Measurements from ENCODE around the gene OGT.
"Not testable (repeated sequence)": the region's sequence is repeated elsewhere in the genome, so short reads cannot be mapped to it uniquely, and the experiment has no call there.

Gene OGT

DNA sequence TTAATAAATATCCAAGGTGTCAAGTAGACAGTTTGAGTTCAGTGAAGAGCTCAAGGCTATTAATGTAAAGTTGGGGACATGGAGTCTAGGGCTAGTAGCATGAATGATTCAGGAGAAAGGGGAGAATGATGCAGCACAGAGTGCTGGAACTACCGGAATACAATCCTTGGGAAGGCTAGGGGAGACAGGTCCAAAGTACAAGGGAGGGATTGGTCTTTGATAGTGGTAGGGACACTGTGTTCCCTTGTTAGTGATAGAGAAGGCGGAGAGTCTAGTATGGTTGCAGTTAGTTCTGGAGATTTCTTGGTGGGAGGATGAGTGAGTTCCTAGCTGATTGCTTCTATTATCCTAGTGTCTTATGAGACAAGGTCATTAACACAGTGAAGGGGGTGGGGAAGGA lies 54.0 kb downstream of the OGT start:
- DNase-seq (ENCODE audit: low spot score): peak; percentile 77

DNA sequence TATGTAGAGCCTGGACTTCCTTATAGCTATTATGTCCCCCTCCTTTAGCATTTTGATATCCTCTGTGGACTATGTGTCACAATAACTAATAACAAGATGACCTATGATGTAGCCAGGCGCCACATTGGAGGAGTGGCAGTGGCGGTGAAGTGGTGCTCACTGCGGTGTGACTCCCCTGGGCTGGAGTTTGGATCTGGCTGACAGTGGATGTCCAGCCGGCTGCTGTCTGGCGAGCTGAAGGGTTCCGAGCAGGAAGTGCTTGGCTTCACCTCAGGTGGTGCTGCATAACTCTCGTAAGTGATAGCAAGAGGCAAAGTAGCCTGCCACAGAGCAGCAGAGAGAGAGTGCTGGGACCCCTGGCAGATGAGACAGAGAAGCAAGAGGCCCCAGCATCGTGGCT lies 60.3 kb downstream of the OGT start:
- not testable (repeated sequence) for DNase-seq (ENCODE audit: low spot score)

DNA sequence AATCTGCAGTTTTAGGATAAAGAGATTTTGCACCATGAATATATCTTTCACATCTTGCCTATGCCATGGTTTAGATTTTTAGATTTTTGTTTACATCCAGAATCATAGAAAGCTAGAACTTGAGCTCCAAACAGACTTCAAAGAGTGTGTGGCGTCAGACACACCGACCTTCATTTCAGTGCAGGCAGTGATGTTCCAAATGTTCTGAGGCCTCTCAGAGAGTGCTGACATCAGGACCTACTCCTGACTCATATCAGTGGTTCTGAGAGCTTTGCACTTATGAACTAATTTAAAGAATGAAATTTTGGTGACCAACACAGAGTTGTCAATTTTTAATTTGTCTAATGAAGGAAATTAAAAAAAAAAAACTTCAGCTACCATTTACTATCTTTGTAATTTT lies 67.1 kb downstream of the OGT start:
- DNase-seq (ENCODE audit: low spot score): no peak

DNA sequence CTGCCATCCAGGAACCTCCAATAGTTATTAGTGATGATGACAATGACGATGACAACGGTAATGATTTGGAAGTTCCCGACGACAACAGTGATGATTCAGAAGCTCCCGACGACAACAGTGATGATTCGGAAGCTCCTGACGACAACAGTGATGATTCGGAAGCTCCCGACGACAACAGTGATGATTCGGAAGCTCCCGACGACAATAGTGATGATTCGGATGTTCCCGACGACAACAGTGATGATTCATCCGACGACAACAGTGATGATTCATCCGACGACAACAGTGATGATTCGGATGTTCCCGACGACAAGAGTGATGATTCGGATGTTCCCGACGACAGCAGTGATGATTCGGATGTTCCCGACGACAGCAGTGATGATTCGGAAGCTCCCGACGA lies 70.7 kb downstream of the OGT start:
- no peak for DNase-seq (ENCODE audit: low spot score)

DNA sequence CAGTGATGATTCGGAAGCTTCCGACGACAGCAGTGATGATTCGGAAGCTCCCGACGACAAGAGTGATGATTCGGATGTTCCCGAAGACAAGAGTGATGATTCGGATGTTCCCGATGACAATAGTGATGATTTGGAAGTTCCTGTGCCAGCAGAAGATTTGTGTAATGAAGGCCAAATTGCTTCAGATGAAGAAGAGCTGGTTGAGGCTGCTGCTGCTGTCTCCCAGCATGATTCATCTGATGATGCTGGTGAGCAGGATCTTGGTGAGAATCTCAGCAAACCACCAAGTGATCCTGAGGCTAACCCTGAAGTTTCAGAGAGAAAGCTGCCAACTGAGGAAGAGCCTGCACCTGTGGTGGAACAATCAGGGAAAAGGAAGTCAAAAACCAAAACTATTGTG lies 71.2 kb downstream of the OGT start:
- no peak for DNase-seq (ENCODE audit: low spot score)

DNA sequence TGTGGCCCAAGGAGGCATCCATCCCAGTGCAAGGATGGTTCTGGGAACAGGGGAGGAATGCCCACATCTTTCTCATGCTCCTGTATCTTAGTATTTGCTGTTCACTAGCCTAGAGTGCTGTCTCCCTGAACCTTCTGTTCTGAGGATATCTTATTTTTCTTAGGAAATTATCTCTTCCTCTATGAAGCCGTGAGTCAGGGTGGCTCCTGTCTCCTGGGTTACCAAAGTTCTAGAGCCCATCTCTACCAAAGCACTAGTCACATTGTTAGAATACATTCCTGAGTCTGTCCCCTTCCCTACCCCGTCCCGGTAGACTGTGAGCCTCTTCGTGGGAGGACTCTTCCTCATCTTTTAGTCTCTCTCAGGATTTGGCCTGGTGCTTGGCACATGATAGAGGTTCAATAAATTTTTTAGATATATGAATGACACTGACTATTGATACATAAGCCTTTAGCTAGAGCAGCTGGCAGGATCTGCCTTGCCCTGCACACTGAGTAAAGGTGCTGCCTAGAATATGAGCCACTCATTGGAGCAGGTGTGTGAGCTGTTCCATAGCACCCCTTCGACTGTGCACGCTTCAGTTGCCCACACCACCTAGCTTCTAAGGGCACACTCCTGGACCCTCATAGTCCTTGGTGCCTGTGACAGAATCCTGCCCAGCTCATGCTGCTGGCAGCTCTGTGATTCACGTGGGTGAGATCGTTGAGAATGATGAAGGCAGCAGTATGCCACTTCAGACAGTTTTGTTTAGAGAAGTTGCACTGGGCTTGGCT lies 72.1 kb downstream of the OGT start:
- no peak for DNase-seq (ENCODE audit: low spot score)

DNA sequence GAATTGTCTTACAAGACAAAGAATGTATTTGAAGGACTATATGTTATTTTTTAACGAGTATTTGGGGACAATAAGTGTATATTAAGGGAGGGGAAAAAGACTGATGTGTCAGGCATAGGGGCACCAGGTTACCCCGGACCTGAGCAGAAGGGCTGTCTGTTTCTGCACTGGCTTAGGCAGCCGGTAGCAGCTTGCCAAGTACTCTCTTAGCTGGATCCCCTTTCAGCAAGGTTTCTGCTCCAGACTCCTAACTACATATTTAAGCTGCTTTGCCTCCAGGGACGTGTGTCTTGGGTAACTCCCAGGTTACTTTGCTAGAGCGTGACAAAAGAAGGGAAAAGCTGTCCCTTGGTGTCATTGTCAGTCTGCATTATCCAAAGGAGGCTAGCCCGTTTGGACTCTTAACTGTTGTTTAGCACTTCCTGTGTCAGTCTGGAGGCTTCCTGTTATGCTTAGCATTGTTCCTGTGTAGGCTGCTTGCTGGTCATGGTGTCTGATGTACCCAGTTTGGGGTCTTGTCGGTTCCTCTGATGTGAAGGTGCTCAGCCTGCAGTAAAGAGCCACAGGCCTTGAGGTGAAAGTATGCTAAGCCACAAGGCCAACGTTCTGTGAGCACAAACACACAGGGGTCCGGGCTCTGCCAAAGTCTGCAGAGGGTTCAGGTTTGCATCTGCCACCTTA lies 73.8 kb downstream of the OGT start:
- DNase-seq (ENCODE audit: low spot score): no peak

DNA sequence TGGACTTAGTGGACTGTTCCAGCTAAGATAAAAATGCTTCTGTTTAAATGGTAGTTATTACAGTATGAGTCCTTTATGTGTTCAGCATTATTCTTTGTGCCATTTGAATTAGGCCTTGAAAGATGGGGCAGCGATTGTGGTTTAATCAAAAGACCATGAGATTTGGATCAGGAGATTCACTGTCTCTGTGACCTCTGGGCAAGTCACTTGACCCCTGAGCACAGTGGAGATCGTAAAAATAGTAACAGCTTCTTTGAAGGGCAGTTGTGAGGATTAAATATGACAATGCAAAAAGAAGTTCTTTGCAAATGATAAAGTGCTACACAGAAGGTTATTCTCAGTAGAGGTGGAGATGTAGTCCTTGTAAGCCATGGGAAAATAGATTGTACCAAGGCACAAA lies 74.6 kb downstream of the OGT start:
- DNase-seq (ENCODE audit: low spot score): no peak

DNA sequence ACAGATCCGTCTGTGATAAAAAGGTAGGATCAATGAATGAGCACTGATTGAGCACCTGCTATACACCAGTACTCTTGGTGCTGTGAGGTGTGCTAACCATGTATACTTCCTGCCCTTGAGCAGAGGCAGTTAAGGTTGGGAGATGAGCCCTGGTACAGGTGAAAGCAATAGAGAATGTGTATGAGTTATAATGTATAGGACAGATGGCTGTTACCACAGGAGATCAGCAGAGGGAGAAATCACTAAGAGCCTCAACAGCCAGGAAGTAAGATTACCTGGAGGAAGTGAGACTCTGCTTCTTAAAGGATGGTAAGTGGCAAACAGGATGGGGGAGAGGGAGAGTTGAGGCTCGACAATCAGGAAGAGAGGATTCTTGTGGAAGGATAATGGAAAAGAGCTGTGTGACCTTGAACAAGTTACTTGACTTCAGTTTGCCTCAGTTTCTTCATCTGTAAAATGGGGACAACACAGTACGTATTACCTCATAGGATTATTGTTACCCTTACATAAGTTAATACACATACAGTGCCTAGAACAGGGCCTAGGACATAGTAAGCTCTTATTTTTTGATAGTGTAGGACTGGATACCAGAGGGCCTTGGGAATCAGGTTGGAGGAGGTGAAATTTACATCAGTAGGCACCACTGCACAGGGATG lies 76.3 kb downstream of the OGT start:
- no peak for DNase-seq (ENCODE audit: low spot score)

DNA sequence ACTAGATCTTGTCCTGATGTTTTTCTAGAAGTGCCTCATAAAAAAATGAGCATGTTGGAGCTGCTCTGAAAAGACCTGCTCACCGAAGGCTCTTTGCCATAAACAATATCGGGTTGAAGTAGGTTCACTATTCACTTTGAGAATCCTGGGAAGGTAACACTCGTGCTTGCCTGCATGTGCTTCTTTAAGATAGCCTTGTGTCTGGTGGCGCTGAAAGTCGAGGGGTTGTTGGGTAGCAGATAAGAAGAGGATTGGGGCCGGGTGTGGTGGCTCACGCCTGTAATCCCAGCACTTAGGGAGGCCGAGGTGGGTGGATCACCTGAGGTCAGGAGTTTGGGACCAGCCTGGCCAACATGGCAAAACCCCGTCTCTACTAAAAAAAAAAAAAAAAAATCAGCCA lies 78.8 kb downstream of the OGT start:
- not testable (repeated sequence) for DNase-seq (ENCODE audit: low spot score)

DNA sequence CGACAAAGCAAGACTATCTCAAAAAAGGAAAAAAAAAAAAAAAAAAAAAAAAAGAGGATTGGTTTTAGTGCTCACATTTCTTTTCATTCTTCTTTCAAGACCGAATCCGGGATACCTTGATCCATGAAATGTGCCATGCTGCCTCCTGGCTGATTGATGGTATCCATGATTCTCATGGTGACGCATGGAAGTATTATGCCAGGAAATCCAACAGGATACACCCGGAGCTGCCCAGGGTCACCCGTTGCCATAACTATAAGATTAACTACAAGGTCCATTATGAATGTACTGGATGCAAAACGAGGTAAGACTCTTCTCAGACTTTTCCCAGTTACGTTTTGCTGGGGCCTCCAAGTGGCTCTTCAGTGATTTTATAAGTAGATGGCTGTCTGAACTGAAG lies 79.4 kb downstream of the OGT start:
- DNase-seq (ENCODE audit: low spot score): no peak

DNA sequence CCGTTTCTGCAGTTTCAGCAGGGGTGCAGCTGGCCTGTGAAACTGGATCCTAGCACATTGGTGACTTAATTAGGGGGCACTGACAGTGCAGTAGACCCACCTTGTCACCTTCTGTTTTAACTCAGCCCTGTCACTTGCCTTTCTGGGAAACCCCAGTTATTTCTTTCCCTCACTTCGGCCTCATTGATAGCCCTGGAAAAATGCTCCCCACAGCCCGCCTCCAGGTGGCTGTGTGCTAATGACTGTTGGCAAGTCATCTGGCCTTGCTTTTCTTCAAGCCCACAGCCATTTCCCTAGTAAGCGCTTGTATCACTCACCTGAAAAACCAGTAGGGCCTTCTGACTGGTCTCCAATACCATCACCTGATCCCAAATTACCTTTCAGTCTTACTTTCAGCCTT lies 82.2 kb downstream of the OGT start:
- DNase-seq (ENCODE audit: low spot score): no peak

DNA sequence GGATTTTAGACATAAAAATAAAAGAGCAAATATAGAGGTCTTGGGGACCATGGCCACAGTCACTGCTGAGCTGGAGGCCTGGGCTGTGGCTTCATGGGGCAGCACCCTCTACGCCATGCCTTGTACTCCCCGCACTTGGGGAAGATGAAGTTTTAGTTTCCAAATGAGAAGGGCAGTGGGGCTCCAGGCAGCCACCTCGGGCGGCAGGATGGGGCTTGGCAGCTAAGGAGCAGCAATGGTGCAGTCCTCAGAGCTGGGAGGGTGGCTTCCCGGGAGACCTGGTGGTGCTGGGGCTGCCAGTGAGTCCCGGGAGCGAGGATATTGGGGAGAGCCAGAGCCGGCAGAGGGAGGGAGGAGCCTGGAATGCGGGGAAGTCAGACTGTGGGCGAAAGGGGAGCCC lies 83.0 kb downstream of the OGT start:
- DNase-seq (ENCODE audit: low spot score): no peak

DNA sequence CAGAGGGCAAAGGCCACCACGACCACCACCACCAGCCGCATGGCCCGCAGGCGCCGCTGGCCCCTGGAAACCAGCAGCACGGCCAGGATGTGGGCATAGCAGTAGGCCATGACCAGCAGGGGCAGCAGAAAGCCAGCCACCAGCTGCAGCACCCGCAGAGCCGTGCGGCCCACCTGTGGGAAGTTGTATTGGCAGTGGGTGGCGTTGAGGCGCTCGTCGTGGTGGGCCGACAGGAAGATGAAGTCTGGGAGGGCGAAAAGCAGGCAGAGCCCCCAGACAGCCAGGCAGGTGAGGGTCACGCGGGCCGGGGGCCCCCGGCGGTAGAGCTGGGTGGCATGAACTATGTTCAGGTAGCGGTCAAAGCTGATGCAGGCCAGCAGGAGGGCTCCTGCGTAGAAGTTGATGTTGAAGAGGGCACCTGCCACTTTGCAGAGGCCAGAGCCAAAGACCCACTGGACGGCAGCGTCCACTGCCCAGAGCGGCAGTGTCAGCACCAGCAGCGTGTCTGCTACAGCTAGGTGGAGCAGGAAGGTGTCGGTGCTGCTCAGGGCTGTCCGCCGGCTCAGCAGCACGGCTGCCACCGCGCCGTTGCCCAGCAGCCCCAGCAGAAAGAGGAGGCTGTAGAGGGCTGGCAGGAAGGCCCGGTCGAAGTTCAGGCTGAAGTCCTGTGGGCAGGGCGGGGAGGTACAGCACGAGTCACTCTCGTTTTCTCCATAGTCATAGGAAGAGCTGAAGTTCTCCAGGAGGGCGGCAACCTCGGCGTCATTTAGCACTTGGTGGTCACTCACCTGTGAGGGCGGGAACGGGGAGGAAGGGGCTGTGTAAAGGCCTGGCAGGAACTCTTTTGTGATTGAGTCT lies 84.0 kb downstream of the OGT start:
- no peak for DNase-seq (ENCODE audit: low spot score)

DNA sequence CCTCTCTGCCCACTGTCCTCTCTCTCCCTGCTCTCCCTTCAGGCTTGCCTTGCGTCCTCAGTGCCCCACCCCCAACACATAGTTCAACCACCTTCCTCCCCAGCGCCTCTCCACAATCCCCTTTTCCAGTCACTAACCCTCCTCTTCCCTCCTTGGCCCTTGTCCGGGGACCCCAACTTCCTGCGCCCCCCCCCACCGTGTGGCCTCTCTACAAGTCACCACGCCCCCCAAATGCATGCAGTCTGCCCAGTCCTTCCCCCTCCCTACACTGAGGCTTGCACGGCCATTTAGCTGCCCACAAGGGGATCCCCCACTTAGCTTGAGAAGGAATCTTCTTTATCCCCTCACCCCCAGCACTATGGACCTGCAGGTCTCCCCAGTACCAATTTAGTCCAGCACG lies 84.8 kb downstream of the OGT start:
- DNase-seq (ENCODE audit: low spot score): no peak

DNA sequence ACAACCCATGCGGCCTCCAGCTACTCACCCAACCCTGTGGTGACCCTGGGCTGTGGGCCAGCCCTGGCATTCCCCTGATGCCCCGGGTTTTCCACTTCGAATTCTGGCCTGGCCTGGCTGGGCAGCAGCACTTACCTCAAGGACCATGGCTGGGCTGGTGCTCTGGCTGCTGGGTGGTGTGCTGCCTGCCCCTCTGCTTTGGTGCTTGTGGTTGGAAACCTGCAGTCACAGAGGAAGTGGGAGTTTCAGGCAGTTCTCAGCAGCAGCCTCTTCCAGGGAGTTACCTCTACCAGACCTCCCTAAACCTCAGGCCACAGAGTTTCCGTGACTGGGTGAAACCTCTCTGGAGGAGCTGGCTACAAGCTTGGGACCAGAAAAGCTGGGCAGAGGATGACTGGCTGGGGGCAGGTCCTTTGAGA lies 85.4 kb downstream of the OGT start, which contains the start of gene CXCR3:
Gene CXCR3 (minus strand): TSS at position 209 of the 419 bp plus-strand sequence. CDS start 62 bp downstream, at position 147.
- DNase-seq (ENCODE audit: low spot score): no peak

DNA sequence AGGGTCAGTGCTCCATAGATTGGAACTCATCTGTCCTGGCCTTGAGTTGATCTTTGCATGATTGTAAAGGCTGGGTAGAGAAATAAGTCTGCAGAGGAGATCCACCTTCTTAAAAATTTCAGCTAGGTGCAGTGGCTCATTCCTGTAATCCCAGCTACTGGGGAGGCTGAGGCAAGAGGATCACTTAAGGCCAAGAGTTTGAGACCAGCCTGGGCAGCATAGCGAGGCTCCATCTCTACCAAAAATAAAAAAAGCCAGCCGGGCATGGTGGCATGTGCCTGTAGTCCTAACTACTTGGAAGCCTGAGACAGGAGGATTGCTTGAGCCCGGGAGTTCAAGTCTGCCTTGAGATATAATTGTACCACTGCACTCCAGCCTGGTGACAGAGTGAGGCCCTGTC lies 85.9 kb downstream of the OGT start:
- DNase-seq (ENCODE audit: low spot score): no peak

DNA sequence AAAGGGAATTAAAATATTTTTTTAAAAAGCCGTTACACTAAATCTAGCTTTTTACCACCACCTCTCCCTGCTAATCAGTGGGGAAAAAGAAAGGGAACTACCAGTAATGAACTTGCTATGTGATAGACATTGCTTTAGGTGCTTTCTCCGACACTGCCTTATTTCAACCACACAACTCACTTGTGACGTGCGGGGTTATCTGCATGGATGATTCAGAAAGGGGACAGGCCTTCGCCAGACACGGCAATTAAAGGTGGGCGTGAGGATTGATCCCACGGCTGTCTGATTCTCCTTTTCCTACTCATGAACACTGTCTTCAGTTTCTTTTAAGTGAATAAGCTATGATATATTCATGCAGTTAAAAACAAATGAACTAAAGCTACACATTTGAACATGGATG lies 86.3 kb downstream of the OGT start:
- no peak for DNase-seq (ENCODE audit: low spot score)

DNA sequence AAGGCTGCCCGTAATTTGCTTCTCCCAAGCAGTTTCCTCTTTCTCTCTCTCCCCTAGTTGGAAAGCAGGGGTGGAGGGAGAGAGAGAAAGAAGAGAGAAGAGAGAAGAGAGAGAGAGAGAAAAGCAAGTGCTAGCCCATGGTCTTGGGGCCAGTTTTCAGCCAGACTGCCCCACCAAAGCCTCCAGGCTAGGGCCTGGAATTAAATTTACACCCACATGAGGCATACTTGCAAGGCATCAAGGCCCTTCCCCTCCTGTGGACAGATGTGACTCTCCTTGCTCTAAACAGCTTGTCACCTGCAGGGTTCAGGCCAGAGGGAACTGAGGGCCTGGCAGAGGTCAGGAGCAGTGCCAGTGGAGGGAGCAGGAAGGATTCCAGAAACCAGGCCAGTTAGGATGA lies 87.1 kb downstream of the OGT start:
- no peak for DNase-seq (ENCODE audit: low spot score)

DNA sequence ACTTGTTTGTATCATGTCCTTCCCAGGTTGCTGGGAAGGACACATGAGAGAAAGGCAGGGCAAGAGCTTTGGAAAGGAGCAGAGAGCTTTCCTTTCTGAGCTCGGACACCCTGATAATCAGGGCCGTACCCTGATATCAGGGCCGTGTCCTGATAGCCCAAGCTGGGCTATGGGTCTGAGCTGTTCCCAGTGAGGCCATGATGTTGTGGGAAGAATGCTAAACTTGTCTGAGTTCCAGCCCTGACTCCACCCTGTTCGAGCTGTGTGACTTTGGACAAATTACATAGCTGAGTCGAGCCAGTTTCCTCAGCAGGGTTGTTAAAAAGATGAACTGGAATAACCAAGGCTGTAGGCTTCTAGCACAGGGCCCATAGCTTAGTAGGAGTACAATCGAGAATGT lies 88.7 kb downstream of the OGT start:
- no peak for DNase-seq (ENCODE audit: low spot score)

DNA sequence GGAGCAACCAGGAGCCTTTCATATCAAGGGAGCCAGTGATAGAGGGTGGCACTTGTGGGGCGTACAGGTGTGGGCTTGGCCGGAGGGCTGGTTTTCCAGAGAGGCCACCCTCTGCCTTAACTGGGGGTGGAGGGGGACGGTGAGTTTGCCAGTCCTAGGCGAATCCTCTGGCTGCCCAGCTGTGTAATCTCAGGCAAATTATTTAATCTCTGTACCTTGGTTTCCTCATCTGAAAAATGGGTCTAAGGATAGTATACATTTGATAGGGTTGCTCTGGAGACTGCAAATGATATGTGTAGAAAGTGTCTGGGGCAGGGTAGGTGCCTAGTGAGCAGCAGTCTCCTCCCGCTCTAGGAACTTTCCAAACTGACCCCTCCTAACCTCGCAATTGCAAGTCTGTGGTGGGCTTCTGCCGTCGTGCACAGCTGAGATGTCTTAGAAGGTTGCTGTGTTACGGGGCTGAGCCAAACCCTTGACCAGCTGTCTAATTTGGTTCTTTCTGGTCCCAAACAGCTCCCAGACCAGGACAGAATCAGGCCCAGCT lies 89.2 kb downstream of the OGT start:
- DNase-seq (ENCODE audit: low spot score): no peak

Data from HuH-7 (cell line).